HG02610 (cell line): ENCODE results near the gene TMEM183A.
"Not testable (repeated sequence)": the region's sequence is repeated elsewhere in the genome, so short reads cannot be mapped to it uniquely, and the experiment has no call there.

ENCODE experiments used
- ATAC-seq: cut with Tn5 transposase; IDR thresholded peaks from one replicate; pipeline ENCODE4 v1.9.1; 2021; ENCODE audit warnings: mild to moderate bottlenecking, moderate library complexity; ENCODE audit not compliant: unreplicated experiment

Gene TMEM183A

DNA sequence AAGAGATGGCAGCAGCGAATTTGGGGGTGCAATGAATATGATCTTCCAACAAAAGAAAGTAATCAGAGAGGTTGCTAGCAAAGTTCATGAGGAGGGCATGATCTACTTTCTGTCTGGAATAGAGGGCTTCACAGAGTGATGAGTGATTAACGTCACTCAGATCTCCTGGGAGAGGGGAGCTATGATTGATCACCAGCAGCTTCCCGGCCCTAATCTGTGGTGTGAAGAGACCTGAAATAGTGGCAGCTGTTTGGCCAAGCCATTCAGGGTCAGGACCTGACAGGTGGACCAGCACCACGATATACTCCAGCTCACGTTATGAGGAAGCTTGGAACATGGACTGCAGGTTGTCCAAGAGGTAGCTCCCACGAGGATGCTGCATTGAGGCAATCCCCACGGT lies 19.9 kb upstream of the TMEM183A start:
- no peak for ATAC-seq

DNA sequence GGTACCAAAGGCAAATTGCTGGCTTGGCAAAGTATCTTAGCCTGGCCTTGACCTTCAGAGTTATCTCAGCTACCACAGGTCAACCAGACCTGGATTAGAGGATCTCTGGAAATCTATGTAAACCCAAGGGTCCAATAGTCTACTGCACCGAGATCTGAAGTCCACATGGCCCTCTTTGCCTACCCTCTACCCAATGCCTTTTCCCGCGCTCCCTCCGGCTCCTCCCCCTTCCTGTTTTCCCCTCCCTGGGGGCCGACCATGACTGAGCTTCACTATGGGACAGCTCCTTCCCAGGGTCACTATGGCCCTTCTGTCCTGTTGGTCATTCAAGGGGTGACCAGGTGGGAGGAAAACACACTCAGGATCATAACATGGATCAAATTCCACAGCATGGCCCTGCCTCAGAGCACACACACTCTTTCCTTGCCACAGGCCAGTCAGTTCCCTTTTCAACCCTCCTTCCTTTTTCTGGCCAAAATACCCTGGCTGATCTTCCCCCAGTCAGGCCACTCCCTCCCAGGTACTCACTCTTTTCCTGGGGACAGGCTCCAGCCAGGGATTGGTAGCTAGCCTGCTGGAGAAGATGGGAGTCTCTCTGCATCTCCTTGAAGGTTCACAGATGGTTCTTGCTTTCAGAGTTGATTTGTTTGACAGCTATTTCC lies 19.1 kb upstream of the TMEM183A start:
- no peak for ATAC-seq

DNA sequence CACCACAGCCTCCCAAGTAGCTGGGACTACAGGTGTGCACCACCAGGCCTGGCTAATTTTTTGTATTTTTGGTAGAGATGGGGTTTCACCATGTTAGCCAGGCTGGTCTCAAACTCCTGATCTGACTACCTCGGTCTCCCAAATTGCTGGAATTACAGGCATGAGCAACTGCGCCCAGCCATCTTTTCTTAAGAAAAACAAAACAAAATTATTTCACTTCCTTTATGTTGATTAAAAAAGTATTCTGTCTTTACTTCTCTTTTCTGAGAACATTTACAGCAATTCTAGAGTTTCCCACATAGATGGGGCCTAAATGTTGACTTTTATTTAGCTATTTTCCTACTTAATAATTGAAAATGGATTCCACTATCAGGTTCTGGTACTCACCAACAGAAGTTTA lies 17.3 kb upstream of the TMEM183A start:
- no peak for ATAC-seq

DNA sequence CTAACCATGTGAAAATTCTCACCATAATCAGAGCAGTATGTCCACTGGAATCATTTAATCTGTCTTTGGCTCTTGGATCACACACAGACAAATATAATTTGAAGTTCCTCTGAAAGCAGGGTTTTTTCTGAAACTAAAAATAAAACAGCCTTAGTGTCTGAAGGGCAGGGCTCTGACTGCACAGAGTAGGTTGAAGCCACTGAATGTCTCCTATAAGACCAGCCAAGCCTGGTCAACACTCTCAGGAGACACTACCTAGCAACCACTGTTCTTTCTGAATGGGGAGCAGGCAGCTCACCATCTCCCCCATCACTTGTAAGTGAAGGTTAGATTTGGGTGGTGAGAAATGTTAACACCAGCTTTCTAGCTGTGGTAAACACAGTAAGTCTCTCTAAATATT lies 16.1 kb upstream of the TMEM183A start:
- no peak for ATAC-seq

DNA sequence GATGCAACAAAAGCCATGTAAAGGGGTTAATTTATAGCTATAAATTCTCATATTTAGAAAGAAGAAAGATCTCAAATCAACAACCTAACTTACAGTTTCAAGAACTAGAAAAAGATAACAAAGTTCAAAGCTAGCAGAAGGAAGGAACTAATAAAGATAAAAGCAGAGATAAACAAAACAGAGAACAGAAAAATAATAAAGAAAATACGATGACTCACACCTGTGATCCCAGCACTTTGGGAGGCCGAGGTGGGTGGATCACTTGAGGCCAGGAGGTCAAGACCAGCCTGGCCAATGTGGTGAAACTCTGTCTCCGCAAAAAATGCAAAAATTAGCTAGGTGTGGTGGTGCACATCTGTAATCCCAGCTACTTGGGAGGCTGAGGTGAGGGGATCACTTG lies 12.4 kb upstream of the TMEM183A start:
- no peak for ATAC-seq

DNA sequence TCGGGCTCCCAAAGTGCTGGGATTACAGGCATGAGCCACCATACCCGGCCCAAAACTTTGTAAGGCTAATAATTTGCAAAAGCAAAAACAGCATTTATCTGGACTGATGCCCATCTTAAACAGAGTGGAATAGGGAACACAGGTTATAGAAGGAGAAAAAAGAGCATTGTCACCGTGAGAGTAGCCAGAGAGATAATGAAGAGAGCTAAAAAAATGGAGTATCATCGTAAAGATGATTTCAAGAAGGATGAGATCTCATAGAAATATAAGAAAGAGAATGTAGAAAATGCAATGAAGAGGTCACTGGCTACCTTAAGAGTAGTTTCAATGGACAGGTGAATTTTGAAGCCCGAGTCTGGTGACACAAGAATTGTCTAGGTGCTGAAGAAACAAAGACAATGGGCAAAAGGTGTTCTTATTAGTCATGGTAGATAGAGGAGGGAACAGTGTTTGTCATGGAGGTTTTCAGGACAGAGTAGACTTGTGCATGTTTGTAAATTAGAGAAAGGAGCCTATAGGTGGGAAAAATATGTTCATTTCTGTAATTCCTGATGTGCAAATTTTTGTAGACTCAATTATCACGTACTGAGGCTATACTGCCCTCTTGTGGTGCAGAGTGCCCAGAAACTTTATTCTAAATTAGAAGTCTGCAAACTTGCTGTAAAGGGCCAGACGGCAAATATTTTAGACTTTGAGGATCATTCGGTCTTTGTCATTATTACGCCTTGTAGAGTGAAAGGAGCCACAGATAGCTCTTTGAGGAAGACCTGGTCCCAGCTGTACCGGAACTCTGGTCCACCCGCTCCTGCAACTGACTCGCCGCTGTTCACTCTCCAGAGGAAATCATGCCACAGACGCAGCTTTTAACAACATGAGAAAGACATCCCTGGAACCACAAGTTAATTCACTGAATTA lies 8.1 kb upstream of the TMEM183A start:
- ATAC-seq = no peak

DNA sequence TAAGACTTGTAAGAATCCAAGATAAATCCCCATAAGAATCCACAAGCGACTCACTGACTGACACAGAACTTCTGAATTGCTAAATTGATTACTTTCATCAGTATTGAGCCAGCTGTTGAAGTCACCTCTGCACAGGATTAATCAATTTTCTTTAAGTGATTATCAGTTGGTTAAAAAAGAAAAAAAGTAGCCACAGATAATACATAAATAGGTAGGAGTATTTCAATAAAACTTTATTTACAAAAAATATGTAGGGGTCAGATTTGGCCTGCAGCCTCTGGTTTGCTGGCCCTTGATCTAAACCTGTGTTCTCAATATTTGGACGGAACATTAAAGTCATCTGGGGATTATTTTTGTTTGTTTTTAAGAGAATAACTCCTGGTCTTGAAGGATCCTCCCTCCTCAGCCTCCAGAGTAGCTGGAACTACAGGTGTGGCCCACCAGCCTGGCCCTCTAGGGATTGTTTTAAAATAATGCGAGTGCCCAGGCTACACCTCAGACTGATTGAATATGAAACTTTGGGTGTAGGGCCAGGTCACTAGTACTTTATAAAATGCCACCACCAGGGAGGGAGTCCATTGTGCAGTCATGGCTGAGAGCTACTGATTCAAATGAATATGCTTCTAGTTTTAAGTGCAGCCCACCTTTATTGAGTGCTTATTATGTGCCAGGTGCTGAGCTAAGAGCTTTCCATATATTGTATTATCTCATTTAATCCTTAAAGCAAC lies 6.8 kb upstream of the TMEM183A start:
- no peak for ATAC-seq

DNA sequence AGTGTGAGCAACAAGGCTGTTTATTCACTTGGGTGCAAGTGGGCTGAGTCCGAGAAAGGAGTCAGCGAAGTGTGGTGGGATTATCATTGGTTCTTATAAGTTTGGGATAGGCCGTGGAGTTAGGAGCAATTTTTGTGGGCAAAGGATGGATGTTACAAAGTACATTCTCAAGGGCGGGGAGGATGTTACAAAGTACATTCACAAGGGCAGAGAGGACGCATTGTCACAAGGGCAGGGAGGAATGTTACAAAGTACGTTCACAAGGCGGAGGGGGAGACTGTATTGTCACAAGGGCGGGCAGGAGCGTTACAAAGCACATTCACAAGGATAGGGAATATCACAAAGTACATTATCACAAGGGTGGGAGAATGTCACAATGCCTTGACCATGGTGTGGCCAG lies 5.2 kb upstream of the TMEM183A start:
- ATAC-seq = no peak

DNA sequence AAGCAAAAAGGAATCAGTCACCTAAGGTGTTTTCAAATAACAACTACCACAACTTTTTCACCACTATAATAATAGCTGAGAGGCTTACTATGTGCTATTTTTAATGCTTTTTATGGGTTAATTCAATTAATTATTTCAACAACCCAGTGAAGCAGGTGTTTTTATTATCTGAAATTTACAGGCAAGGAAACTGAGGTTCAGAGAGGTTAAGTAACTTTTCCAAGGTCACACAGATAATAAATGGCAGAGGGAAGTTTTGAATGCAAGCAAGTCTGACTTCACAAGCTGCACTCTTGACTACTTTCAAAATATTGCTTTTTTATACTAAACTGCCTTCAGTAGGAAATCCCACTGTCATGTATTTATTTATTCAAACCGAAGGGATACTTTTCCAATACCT lies 4.2 kb upstream of the TMEM183A start:
- ATAC-seq = no peak

DNA sequence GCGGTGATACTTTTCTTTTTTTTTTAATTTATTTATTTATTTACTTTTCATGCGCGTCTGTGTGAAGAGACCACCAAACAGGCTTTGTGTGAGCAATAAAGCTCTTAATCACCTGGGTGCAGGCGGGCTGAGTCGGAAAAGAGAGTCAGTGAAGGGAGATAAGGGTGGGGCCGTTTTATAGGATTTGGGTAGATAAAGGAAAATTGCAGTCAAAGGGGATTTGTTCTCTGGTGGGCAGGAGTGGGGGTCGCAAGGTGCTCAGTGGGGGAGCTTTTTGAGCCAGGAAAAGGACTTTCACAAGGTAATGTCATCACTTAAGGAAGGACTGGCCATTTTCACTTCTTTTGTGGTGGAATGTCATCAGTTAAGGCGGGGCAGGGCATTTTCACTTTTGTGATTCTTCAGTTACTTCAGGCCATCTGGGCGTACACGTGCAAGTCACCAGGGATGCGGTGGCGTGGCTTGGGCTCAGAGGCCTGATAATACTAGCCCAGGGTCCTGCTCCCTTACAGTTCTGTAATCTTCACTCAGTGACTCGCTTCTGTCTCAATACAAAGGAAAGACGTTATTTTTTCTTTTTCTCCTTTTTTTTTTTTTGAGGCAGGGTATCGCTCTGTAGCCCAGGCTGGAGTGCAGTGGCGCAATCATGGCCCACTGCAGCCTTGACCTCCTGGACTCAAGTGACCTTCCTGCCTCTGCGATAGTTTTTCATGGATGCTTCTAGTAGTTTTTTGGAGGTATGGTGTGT lies 1.6 kb upstream of the TMEM183A start:
- ATAC-seq = not testable (repeated sequence)

DNA sequence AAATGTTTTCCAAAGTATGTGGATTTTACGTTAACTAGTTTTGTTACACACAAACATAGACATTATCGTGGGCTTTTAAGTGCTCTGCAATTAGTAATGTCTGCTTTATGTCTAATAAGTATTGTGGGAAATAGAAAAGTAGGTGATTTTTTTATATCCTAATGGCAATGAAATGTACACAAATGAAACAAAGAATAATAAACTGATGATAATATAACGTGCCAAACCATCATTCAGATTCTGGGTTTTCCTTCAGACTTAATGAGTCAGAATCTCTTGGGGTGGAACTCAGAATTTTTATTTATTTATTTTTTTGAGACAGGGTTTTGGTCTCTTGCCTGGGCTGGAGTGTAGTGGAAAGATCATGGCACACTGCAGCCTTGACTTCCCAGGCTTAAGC lies 2.0 kb downstream of the TMEM183A start:
- no peak for ATAC-seq

DNA sequence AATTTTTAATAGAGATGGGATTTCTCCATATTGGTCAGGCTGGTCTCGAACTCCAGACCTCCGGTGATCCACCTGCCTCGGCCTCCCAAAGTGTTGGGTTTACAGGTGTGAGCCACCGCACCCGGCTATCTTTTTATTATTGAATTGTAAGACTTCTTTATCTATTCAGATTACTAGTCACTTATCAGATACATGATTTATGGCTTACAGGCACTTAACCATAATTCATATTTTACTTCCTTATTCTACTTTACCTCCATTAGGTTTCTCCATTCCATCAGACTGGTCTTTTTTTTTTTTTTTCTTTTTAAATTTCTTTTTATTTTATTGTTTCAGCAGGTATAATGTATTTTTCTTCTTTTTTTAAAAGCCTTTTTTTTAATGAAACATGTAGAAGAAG lies 4.4 kb downstream of the TMEM183A start:
- ATAC-seq = no peak

DNA sequence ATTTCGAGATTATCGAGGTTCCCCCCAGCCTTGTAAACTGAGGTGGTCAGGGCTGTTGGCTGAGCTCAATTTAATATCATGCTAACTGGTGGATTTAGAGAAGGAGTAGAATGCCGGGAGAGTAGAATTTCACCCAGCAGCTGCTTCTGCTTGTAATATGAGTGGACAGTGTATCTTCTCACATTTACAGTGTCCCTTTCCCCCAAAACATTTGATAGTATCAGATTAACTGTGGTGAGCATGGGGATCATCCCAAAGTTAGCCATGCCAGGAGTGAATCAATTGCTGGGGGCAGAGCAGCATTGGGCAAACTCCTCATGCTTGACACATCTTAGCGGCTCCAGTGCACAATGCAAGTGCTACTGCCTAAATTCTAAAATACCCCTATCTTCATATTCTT lies 9.9 kb downstream of the TMEM183A start:
- ATAC-seq = no peak

DNA sequence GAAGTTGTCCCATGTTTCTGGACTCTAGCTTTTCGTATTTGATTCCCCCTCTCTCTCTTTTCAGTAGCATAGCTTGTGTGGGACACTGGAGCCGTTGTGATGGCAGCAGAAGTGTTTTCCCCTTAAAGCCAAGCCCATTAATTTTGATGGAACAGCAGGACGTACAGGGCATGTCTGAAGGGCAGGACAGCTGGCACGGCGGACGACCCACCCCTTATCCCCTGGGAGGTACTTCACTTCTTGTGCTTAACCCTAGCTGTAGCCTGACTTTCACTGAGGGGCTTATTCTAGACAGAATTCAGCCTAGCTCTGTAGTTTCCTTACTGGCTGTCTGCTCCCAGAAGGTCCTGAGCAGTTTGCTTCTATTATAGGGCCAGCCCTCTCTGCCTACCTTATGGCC lies 10.5 kb downstream of the TMEM183A start:
- no peak for ATAC-seq

DNA sequence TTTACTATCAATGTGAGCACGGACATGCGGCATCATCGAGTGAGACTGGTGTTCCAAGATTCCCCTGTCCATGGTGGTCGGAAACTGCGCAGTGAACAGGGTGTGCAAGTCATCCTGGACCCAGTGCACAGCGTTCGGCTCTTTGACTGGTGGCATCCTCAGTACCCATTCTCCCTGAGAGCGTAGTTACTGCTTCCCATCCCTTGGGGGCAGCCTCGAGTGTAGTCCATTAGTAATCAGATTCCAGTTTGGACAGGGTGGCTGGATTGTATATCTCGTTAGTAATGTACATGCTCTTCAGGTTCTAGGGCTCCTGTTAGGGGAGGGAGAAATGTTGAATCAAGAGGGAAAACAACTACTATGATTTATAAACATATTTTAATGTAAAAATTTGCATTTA lies 15.7 kb downstream of the TMEM183A start:
- ATAC-seq = not testable (repeated sequence)

DNA sequence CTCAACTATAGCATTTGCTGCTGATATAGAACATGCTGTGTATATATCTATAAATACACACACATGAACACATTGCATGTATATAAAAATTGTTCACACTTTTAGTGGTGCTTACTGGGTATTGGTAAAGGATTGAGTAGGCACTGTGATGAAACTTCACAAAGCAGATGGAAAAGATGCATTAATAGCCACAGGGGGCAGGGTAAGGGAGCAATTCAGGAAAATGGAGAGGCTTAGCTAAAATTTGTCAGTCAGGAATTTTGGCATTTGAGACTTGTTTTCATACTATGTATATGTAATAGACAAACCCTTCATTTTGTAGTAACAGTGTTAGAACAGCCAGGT lies 18.5 kb downstream of the TMEM183A start:
- ATAC-seq = no peak

DNA sequence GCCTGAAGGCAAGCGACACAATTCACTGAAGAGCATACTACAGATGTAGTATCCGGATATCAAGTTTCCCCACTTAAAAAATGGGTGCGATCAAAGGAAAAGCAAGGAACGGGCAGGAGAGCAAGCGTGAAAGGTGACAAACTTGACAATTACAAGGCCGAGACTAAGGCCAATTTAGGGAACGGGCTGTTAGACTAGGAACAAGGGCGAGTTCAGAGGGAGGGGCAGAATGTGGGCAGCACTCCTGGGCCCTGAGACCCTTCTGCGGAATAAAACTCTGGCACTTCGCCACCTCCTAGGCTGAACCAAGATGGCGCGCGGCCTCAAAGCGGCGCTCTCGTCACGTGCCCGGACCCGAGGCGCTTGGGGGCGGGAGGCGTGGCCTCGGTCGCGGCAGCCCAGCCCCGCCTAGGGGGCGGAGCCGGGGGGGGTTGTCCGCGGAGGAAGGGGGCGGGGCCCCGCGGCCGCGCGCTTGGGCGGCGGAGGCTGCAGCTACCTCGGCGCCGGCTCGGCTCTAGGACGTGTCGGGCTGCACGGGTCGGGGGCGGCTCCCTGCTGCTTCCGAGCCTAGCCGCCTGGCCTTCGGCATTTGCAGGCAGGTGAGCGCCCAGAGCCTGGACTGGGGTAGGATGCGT lies 19.0 kb downstream of the TMEM183A start, which contains the start of gene PPFIA4:
TSS of gene PPFIA4 (plus strand) at position 461 of the 635 bp plus-strand sequence. CDS start 12,518 bp downstream, outside the sequence.
- ATAC-seq = peak; percentile 68

DNA sequence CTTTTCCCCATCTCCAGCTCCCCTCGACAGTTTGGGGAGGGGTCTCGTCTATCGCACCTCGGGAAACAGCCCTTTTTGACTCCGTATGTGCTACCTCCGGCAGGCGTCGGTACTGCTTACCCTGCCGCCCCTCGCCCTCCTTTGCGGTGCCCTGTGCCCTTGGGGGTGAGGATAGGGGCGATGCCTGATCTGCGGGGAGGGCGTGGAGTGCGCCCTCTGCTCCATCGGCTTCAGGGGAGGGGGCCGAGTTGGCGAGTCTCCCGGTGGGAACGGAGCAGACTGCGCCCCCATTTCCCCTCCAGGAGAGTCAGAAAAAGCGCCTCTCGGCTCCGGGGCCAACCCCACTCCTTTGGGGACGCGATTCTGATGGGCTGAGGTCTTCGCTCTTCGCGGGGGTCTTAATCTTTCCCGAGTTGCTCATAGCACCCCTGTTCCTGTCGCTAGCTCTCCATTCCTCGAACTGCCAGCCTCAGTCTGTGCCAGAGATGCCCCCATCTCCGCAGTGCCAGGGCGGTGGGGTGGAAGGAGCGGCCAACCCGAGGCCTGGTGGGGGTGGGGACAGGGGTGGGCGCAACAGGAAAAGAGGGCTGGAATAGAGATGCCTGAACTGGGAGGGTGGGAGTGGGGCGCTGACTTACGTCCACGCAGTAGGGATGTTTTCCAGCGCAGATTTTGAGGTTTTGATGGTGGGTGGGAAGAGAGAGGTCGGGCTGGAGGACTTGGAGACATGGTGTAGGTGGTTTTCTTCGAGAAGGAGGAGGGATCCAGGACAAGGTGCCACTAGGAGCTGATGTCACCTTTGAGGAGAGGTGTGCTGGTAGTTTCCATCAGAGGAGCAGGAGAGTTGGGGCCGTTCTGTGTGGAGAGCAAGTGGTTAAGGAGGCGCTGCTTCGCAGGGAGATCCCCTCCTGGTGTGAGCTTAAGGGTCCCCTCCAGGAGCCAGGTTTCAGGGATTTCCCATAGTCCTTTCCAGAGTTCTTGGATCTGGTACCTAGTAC lies 19.8 kb downstream of the TMEM183A start:
- ATAC-seq = peak; percentile 15

DNA sequence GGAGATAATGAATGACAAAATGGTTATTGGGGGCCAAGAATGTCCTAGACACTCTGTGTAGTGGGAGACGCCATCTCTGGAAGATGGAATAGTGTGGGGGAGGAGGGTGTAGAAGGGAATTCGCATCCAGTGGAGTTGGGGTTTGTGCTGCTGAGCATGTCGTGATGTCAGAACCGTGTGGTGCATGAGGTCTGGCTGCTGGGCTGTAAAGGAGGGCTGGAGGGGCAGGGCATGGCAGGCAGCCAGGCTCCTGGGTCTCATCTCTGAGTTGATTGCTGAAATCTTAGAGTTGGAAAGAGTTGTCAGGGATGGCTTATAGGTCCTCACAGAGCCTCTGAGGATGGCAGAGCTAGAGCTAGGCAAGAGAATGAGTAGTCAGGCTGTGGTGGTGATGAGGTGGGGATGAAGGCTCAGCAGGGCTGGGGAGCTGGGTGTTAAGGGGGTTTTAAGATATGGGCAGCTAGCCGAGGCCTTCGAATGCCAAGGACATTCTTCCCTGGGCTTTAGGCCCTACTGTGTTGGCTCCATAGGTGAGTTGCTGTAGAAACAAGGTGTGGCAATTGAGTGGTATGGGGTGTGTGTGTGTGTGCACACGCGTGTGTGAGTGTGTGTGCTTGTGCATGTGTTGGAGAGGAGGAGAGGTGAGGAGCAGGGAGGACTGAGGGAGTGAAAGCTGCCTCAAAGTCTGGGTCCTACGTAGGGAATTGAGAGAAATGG lies 21.1 kb downstream of the TMEM183A start:
- no peak for ATAC-seq
